NCI-H2029 (cell line): ENCODE results near the gene MEF2D.

ENCODE experiments used
- DNase-seq: peaks from one replicate; lab custom pipeline; 2025; lab: John Stamatoyannopoulos, UW

Gene MEF2D

DNA sequence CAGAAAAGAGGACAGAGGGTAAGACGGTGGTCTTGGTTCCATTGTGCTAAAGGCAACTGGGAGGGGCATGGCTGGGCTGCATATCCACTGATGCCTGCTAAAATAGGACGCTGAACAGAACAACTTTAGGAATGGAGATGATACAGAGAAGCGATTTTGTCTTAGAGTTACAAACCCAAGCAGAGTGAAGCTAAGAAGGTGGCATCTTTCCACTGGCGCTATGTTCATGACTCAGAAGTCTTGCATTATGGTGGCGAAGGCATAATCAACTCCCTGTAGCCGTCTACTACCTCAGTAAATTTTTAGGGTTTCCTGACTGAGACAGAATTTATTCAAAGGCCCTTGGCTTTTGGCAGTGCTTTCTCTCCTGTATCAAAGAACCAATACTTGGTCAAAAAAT is 57.3 kb downstream of the MEF2D start:
- no peak for DNase-seq

DNA sequence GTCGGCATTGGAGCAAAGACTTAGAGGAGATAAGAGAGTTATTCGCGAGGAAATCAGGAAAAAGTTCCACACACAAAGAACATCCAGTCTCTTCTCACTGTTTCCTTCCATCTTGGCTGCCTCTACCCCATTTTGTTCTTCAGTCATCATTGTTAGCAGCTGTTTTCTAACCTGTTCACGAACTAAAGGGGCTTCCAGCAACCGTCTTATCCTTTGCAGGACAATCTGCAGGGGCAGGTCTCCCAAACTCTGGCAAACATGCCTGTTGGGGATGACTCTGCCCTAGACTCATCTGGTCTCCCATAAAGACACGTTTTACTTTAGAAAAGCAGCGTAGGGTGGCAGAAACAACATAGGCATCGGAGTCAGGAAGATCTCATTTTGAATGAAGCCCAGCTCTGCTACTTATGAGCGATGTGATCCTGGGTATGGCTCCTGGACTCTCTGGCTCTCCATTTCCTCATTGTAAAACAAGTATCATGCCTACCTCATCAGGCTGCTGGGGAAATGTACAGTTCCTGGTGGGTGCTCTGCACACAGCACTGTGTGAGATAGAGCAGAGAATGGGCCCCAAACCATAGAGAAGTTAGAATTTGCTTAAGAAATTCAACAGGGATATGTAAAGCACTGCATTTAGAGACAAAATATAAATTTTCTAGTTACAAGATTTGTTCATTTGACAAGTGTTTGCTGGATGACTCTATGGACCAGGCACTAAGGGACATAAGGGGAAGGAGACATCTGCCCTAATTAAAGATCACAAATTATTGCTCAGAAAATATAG is 59.7 kb downstream of the MEF2D start:
- no peak for DNase-seq

DNA sequence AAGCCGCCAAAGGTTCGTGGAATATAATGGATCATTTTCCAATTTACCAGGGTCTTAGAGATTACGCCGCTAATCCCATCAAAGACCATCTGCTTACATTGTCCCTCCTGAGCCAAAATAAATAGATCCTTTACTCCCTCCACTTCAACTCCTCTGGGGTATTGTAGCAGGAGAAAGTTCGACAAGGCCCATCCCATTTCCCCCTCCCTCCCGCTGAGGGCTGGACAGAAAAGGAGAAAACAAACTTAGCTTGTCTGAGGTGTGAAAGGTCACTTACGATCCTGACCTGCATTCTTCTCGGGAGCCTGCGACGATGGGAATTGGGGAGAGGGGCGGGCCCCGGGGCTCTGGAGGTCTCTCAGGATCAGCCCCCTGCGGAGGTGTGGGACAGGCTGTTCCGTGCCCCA is 60.8 kb downstream of the MEF2D start:
- no peak for DNase-seq

DNA sequence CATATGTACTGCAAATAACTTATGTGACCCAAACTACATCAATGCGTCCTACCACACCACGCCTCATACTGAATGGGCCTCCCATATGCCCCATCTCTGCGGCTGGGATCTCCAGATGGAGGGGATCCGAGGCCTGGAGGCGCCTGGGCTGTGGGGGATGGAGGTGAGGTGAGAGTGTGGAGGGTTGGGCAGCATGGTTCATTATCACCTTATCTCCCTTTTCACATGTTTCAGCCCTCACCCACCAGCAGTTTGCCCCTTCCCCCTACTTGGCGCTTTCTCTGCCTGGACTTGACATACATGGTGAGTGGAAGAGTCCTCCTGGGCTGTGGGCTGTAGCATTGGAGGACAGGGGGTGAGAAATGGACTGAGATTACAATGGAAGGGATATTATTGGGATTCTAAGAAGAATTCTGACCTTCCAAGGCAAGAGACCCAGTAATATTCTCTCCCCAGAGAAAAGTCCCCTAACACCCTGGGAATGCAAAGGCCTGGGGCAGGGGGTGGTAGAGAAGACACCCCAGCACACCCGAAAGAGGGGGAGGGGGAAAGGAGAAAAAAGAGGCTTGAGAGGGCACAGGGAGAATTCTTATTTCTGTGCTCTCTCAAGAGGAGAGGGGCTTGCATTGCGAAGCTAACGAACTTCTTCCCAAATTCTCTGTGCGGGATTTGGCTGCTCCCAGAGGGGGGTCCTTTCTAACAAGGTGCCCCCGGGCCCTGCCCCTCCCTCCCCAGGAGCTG is 61.4 kb downstream of the MEF2D start:
- no peak for DNase-seq

DNA sequence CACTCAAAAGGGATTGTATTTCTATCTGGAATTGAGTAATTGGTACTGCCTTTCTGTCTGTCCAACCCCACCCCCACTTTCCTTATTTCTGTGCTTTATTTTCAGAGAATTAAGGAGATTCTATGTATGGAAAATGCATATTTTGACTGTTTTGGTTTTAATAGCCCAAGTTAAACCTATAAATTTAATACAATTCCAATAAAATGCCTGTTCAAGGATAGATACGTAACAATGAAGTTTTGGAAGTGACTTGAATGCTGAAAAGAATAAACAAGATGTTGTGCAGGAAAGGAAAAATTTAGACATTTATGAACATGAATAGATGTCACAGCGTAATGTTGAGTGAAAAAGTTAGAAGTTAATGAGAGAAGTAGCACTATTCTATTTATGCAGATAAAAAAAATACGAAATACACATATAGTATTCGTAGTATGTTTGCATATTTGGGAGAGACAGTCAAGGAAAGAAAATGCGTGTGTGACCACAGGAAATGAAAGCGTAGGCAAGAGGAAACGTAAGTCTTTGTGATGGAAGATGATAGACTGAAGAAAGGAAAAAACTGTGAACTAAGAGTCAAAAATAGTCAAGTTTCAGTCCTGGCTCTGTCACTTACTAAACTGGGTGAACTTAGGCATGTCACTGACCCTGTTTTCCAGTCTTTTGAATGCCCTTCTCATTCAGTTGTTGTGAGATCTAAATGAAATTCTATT is 62.1 kb downstream of the MEF2D start:
- no peak for DNase-seq

DNA sequence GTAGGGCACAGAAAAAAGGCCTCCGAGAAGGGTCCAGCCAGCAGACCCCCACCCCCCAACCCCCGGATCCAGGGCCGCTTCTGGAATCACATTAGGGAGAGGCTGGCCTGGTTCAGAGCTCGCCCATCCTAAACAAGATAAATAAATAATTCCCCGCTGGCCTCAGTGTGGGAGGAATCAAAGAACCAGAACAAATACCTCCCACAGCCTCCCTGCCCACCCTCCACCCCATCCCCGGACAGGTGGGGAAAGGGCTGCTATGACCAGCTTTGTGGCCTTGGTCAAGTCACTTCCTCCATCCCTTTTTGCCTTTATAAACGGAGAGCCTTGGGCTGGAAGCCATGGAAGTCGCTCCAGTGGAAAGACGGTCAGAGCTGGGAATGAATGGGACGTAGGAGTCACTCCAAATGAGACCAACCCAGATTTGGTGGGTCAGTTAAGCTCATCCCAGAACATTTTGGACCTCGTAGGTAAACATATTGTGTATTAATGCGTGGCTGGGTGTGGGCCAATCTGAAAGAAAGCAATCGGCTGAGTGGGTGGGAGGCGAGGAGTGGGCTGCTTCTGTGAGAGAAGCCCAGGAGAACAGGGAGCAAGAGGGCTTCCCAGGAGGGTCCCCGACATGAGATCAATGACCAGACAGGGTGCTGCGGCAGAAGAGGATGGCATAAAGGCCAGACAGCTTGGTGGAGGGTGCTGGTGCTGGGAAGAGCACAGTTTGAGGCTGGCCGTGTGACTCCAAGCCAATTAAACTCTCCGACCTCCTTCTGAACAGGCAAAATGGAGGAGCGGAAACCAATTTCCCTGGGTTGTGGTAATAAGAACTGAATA is 63.3 kb downstream of the MEF2D start:
- no peak for DNase-seq

DNA sequence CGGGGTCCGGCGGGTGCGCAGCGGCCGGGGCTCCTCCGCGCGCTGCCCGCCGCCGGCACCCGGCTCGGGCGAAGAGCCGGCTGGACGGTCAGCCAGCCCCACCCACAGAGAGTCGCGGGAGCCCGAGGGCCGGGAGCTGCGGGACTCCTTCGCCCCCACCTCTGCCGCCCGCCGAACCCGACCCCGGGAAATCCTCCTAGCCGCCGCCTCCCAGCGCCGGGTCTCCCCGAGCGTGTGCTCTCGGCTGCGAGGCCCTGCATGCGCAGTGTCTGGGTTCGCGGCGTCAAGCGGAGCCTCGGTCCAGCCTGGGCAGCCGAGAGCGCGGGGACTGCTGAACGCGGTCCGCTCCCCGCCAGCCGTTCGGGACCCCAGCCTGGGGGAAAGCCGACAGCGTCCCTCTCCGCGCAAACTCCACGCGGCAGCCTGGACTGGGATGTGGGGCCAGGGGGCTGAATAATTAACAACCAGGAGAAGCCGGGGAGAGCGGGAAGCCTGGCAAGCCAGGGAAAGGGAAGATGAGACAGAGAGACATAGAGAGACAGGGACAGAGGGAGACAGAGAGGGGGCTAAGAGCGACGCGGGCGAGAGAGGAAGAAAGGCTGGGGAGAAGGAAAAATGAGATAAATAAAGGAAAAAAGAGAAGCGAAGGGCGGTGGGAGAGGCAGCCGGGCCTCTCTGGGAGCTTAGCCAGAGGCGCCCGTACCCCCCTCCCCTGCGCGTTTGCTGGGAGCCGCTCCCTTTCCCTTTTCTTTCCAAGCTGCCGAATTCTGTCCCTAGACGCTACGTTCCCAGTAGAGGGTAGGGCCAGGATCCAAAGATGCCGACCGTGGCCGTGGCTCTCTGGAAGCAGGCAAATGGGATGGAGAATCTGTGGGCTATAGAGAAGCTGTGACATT is 64.2 kb downstream of the MEF2D start:
- DNase-seq: no peak

DNA sequence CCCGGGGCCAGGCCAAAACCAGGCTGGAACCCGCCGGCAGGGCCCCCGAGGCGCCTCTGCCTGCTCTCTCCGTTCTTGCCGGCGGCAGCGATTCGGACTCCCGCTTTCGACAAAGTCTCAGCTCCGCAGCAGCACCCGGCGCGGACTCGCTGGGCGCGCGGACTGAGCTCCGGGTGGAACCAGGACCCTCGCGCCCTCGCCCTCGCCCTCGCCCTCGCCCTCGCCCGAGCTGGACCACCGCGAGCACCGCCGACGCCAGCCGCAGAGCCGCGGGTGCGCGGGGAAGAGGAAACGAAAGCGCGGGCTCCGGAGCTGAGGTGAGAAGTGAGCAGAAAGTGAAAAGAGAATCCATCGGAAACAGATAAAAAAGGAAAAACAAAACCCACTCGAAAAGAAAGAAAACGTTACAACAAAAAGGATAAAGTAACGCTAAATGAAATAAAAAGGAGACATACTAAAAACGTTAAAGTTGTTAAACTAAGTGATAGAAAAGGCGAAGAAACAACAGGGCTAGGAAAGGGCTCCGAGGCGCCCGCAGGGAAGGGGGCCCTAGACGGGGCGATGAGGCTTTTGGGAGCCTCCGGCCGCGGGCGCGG is 64.9 kb downstream of the MEF2D start:
- DNase-seq: no peak

DNA sequence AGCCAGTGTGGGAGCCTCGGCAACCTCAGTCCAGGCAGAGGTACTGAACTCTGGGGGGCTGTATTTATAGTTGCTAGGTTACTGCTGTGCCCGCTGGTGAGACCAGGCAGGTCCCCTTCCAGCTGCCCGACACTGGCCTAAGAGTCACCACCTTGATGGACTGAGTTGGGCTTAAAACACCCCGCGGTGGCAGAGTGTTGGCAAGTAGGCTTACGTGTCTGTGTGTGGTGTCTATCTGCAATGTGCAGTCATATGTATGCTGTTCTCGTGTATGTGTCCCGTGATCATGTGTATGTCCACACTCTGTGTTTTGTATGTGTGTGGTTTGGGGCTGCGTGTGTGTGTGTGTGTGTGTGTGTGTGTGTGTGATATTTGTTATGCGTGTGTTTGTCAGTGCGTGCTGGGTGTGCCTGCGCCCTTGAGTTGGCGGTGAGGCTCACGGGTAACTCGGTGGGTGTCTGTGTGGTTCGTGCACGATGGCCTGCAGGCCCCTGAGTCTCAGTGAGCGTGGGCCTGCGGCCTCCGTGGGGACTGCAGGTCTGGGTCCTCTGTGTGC is 65.5 kb downstream of the MEF2D start:
- DNase-seq: no peak

DNA sequence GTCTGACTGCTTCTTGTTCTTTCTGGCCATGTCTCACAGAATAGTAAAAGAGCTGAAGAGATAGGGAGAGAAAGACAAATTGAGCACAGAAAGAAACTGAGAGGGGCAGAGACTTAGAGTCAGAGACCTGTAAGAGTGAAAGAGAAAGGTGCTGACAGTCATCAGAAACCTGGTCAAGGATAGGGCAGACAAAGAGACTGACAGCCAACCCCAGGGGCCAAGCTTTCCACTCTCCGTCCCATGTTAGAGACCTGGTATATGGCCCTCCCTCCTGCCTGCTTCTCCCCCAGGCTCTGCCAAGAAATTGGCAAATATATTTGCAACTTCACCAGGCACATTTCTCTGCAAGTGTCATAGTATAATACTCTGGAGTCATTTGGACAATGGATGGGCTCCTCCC is 67.0 kb downstream of the MEF2D start:
- no peak for DNase-seq

DNA sequence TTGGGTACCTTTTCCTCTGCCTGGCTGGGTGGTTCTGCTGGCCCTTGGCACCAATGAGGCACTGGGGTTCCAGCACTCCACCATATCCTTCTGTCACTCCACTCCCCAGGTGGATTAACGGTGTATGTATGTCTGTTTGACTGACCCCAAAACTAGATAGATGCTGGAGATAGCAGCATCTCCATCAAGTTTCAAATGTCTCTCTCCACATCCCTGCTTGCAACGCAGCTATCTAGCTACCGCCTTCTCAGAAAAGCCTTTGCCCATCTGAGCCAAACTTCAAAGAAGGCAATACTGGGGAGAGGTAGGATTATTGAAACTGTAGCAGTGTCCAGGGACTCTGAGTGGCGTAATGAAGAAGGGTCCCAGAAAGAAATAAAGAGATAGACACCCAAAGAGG is 67.5 kb downstream of the MEF2D start:
- DNase-seq: no peak

DNA sequence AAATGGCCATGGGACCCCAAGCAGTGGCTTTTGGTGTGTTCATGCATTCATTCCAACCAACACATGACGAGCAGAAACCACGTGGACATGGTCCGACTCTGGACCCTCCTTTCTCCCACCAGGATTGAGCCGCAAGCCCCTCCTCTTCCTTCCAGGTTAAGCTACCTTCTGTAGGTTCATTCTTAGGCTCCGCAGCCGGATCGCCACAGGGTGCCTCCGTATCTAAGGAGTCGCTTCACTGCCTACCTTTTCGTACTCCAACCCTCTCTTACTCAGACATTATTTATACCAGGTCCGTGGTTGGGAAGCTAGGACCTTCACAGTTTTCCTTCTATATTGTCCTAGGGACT is 67.9 kb downstream of the MEF2D start:
- no peak for DNase-seq

DNA sequence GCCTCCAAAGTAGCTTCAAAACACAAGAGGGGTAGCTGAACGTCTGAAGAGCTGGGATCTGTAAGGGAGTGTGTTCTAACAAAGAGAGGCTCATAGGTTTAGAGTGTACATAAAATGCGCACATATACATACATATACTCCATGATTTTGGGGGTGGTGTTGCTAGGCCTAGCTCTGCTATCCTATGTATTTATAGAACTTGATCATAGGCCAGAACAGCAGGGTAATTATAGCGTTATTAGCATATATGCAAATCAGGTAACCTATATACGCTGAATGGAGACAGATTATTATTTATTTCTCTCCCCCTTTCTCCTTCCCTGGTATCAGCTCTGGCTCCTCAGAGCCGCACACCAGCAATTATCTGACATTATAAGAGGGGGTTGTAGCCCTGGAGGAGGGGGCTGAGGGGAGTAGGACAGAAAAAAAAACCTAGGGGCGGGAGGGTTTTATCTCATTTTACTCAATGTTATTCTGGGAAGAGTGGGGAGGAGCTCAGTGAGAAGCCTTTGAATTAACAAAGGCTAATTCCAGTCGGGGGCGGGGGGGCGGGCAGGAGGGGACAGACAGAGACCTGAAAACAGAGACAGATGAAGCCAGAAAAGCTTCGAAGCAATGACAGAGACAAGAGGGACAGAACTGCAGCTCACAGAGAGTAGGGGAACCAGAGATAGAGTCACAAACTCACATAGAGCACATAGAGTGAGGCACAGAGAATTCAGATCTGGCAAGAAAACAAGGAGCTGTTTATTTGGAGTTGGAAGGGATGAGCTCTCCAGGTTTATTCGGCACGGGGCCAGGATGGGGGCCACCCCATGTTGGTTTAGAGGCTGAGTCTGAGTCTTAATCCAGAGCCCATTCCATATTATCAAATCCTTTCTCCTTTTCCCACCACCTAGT is 68.6 kb downstream of the MEF2D start:
- DNase-seq: no peak

DNA sequence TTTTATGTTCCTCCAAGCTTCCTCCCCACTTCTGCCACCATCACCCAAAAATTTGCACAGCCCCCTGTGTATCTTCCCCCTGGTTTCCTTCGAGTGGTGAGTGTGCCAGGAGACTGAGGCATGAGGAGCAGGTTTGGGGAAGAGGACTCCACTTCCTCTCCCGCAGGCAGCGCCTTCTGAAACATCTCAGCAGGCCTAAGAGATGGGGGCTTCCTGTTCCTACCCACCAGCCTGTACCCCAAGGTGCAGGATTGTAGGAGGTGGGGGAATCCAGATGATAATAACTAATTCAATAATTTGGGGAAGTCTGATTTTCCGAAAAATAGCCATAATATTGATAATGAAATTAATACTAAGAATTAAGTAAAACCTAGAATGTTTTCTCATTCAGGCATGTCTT is 69.2 kb downstream of the MEF2D start:
- DNase-seq: no peak

DNA sequence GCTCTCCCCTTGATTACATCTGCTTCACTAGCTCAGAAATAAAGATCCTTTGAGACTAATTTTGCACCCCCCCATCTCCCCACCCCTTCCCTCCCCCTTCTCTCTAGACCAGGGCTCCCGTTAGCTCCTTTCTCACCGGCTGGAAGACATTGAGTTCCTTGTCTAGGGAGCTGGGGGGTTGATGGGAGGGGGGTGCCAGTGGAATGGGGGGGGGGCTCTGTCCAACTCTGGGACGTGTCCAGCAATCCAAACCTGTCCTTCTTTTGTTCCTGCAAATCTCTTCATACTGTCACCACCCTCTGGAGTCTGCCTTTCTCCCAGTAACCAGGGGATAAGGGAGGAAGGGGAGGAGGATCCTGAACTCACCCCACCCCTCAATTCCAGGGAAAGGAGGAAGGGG is 69.7 kb downstream of the MEF2D start:
- DNase-seq: no peak

DNA sequence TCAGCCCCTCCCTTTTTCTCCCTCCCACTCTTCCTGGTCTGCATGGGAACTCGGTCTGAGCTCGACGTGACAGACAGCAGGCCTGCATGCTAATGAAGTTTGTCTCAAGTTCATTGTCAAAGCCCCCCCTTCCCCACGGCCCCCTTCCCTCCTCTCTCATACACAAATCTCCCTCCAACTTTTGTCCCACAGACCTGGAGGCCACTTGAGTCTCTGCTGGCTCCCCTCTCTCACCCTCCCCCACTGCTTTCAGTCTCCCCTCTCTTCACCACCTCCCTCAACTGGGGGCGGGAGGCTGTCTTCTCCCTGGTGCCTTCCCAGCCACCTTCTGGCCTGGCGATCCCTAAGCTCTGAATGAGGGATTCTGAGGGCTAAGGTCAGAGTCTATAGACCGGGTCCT is 70.3 kb downstream of the MEF2D start:
- DNase-seq: no peak

DNA sequence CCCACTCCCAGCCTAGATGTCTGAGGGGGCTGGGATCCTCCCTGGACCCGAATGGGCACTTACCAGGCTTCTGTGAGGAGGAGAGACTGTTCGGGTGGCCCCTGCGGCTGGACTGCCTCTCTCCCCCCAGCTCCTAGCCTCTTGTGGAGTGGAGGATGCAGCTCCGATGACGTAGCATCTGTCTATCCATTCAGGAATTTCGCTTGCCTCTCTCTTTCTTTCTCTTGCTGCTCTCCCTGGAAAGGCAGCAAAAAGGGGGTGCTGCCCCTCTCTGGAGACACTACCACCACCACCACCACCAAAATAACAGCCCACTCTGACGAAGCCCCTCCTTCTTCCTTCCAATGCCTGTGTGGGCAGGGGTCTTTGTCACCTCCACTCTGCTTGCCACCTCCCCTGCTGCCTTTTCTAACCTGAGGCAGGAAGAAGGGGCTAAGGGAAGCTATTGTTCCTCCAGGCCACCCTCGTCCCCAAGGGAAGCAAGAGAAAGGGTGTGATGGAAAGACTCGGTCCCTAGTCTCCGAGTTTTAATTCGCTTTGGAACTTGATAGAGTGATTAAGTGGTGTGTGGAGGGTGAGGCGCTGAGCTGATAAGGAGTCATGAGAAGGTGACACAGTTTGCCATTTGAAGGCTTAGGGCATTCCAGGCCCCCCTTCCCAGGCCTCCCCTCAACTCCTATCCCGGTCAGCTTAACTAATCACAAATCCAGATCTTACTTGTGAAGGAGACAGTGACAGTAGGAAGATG is 71.1 kb downstream of the MEF2D start:
- DNase-seq: no peak

DNA sequence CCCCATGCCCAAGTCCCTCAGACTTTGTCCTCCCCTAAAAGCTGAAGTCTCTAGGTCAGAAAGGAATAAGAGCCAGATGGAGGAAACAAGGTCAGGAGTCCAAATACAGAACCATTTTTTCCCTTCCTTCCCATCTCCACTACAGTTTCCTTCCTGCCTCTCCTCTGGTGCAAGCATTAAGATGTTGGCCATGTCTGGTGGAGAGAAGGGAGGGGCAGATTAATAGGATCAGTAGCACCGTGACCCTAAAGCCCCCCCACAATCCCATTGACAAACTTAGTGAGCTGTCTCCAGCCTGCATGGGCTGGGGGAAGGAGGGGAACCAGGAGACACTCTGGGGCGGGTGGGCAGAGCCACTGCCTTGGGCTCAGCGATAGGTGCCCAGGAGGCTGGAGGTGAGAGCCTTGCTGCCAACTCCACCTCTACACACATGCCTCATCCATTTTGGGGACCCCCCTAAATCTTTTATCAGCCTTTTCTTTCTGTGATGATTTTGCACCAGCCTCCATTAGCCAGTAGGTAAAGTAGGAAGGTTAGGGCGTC is 71.8 kb downstream of the MEF2D start:
- DNase-seq: no peak
